Measurements from ENCODE around the gene OLFM4.

OLFM4 gene

GRCh38 chr13:52997951-52998876 is 30.4 kb upstream of the OLFM4 start:
- Histone ChIP-seq H3K4me3 (ENCODE audit: low read depth in 1 of 2, low read length in 1 of 2) (no peak overlapping the region), H3K27ac (peak overlapping the region; percentile 71), H3K27me3 (no peaks in the 10 kb centered on the region), H3K36me3 (no peaks in the 10 kb centered on the region), H3K4me1 (ENCODE audit: control insufficient read depth in 1 of 2, insufficient read depth in 1 of 2, low read depth in 1 of 2, low read length in 1 of 2) (peaks cover 50 to 53% of the 10 kb centered on the region in 2 experiments), H3K9me3 (no peaks in the 10 kb centered on the region)
- TF ChIP-seq, protein P1, sequence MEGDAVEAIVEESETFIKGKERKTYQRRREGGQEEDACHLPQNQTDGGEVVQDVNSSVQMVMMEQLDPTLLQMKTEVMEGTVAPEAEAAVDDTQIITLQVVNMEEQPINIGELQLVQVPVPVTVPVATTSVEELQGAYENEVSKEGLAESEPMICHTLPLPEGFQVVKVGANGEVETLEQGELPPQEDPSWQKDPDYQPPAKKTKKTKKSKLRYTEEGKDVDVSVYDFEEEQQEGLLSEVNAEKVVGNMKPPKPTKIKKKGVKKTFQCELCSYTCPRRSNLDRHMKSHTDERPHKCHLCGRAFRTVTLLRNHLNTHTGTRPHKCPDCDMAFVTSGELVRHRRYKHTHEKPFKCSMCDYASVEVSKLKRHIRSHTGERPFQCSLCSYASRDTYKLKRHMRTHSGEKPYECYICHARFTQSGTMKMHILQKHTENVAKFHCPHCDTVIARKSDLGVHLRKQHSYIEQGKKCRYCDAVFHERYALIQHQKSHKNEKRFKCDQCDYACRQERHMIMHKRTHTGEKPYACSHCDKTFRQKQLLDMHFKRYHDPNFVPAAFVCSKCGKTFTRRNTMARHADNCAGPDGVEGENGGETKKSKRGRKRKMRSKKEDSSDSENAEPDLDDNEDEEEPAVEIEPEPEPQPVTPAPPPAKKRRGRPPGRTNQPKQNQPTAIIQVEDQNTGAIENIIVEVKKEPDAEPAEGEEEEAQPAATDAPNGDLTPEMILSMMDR (IDR thresholded peaks at IDR 0.05), result no peak

- H3K9me3 ChIP-seq, result no peaks in the 10 kb centered on the region
- H3K27ac ChIP-seq, result peak overlapping the region; percentile 71
- H3K36me3 ChIP-seq, result no peaks in the 10 kb centered on the region
- TF ChIP-seq, protein P1 (IDR thresholded peaks at IDR 0.05), result no peak
- H3K4me3 ChIP-seq (ENCODE audit: low read depth in 1 of 2, low read length in 1 of 2), result peak overlapping the region in 1 of 2 experiments; percentile 3
- peaks cover 55 to 61% of the 10 kb centered on the region in 2 experiments for H3K4me1 ChIP-seq (ENCODE audit: control insufficient read depth in 1 of 2, insufficient read depth in 1 of 2, low read depth in 1 of 2, low read length in 1 of 2)
- H3K27me3 ChIP-seq, result no peaks in the 10 kb centered on the region
These were observed 29.4 kb upstream of the OLFM4 start for GRCh38 chr13:52999093-52999696.

DNA sequence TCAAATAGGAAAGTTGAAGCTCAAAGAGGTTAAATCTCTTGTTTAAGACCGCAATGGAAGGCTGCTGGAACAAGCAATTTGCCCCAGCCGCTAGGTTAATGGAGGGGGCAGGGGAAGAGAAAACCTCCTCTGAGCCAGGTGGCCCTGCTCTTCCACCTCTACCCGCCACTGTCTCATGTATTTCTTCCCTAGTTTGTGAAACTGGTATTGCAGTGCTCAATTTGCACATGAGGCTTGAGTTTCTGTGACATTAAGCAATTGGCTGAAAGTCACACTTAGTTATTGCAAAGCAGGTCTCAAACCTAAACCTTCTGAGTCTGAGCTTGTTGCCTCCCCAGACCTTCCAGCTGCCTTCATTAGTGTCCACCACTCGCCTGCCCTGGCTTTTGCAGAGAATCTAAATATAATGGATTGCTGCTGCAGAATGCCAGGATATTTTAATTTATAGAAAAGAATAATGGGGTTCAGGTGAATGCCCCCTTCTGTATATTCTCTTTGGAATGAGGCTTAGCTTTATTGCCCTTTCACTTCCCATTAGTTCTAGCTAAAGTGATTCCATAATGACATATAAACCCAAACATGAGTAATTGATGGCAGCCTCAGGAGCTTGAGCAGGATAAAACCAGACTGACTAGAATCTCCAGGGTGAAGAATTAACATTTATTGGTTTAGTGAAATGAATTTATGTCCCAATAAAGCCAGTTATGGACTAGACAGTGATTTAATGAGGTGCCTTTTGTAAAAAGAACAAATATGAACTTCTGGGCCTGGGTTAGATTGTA is 27.0 kb upstream of the OLFM4 start:
- Histone ChIP-seq H3K9me3 (no peaks in the 10 kb centered on the region), H3K27me3 (no peaks in the 10 kb centered on the region), H3K4me1 (ENCODE audit: control insufficient read depth in 1 of 2, insufficient read depth in 1 of 2, low read depth in 1 of 2, low read length in 1 of 2) (peaks cover 55 to 61% of the 10 kb centered on the region in 2 experiments), H3K4me3 (ENCODE audit: low read depth in 1 of 2, low read length in 1 of 2) (no peak overlapping the region), H3K27ac (peak overlapping the region; percentile 72), H3K36me3 (no peaks in the 10 kb centered on the region)
- TF ChIP-seq, protein P1 (IDR thresholded peaks at IDR 0.05), result no peak

GRCh38 chr13:53004573-53004972 is 24.0 kb upstream of the OLFM4 start:
- no peaks in the 10 kb centered on the region for H3K36me3 ChIP-seq
- H3K27me3 ChIP-seq, result no peaks in the 10 kb centered on the region
- TF ChIP-seq, protein P1 (IDR thresholded peaks at IDR 0.05), result no peak
- no peak overlapping the region for H3K27ac ChIP-seq
- peaks cover 66 to 79% of the 10 kb centered on the region in 2 experiments for H3K4me1 ChIP-seq (ENCODE audit: control insufficient read depth in 1 of 2, insufficient read depth in 1 of 2, low read depth in 1 of 2, low read length in 1 of 2)
- H3K4me3 ChIP-seq (ENCODE audit: low read depth in 1 of 2, low read length in 1 of 2), result no peak overlapping the region
- H3K9me3 ChIP-seq, result no peaks in the 10 kb centered on the region

DNA sequence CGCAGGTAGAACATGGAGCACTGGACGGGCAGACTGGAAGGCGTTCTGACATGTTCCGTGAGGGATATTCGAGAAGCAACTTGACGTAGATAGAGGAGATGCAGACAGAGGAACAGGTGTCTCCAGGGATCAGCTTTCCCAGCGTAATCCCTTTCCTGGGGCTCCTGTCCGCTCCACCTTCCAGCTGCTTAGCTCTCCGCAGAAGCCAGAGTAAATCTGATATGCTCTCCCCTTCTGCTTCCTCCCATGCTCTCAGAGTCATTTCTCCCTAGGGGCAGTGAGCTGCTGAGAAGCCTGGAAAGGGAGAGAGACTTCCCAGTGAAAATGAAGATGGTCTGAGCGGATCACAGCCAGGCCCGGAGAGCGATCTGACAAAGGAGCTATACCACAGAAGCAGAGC is 23.0 kb upstream of the OLFM4 start:
- Histone ChIP-seq H3K9me3 (no peaks in the 10 kb centered on the region), H3K27ac (no peak overlapping the region), H3K27me3 (no peaks in the 10 kb centered on the region), H3K4me3 (ENCODE audit: low read depth in 1 of 2, low read length in 1 of 2) (no peak overlapping the region), H3K4me1 (ENCODE audit: control insufficient read depth in 1 of 2, insufficient read depth in 1 of 2, low read depth in 1 of 2, low read length in 1 of 2) (peaks cover 66 to 79% of the 10 kb centered on the region in 2 experiments), H3K36me3 (no peaks in the 10 kb centered on the region)
- TF ChIP-seq, protein P1 (IDR thresholded peaks at IDR 0.05), result no peak

Data from neutrophil (primary cell).